ENCODE measurements around the gene CHN1.

Gene CHN1

DNA sequence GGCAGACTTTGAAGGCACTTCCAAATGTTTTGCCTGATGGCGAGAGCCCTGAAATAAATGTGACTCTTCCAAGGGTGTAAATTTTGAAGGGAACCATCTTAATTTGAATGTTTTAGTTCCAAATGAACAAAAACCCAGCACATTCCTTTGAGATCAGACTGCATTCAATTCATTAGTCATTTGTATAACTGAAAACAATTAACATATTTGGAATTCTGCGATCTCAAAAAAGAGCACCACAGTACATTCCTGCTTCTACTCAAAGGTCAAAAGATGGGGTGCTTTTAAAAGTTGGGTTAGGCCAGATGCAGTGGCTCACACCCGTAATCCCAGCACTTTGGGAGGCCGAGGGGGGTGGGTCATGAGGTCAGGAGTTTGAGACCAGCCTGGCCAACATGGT is 202.7 kb downstream of the CHN1 start:
- Histone ChIP-seq H3K36me3 (ENCODE audit: insufficient read depth) (no peaks in the 10 kb centered on the region), H3K4me2 (no peak overlapping the region), H3K9ac (no peak overlapping the region), H3K4me3 (IDR thresholded peaks at IDR 0.05; ENCODE audit: insufficient read depth, low read depth, low read length) (no peak overlapping the region), H3K79me2 (ENCODE audit: insufficient read depth, low read depth) (no peaks in the 10 kb centered on the region), H3K4me1 (ENCODE audit: low read depth, poor library complexity, severe bottlenecking) (peaks cover 5% of the 10 kb centered on the region), H4K20me1 (ENCODE audit: insufficient read depth) (no peaks in the 10 kb centered on the region), H3K27ac (no peak overlapping the region), H2AFZ (ENCODE audit: low read depth) (no peak overlapping the region), H3K27me3 (ENCODE audit: insufficient read depth, low read depth) (no peaks in the 10 kb centered on the region)
- TF ChIP-seq, protein P1, sequence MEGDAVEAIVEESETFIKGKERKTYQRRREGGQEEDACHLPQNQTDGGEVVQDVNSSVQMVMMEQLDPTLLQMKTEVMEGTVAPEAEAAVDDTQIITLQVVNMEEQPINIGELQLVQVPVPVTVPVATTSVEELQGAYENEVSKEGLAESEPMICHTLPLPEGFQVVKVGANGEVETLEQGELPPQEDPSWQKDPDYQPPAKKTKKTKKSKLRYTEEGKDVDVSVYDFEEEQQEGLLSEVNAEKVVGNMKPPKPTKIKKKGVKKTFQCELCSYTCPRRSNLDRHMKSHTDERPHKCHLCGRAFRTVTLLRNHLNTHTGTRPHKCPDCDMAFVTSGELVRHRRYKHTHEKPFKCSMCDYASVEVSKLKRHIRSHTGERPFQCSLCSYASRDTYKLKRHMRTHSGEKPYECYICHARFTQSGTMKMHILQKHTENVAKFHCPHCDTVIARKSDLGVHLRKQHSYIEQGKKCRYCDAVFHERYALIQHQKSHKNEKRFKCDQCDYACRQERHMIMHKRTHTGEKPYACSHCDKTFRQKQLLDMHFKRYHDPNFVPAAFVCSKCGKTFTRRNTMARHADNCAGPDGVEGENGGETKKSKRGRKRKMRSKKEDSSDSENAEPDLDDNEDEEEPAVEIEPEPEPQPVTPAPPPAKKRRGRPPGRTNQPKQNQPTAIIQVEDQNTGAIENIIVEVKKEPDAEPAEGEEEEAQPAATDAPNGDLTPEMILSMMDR (conservative IDR thresholded peaks at IDR 0.05; ENCODE audit: low read depth, low read length): no peak

DNA sequence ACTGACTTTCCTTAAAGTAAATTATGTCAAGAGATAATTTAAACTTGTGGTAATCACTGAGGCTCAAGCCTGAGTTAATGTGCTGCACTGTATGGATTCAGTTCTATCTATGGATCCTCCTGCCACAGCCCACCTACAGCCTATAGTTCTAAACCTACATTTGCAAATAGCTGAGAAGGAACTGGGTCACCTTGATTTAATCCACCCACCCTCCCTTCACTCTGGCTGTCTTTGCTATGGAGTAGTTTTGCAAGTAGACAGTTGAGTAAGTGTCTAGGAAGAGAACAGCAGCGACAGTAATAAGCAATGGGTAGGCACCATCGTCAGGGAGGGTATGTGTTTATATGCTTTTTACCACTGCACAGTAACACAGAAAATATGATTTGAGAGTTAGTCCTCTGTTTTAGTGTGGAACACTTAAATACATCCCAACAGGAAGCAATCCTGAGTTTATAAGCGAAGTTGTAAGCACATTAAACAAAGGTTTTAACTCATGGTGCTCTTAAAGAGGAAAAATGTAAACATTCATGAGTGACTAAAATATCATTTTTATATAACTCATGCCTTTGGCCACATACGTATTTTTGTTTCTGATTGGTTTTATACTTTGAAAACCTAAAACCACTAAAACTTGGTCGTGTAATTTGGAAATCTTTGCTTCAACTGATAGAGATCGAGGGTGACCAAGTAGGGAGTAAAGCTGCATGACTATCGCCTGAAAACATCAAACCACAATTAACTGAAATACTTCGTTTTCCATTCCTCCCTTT is 204.6 kb downstream of the CHN1 start:
- H3K36me3 ChIP-seq (ENCODE audit: insufficient read depth): no peaks in the 10 kb centered on the region
- no peaks in the 10 kb centered on the region for H4K20me1 ChIP-seq (ENCODE audit: insufficient read depth)
- no peaks in the 10 kb centered on the region for H3K79me2 ChIP-seq (ENCODE audit: insufficient read depth, low read depth)
- H3K27me3 ChIP-seq (ENCODE audit: insufficient read depth, low read depth): no peaks in the 10 kb centered on the region
- H3K27ac ChIP-seq: no peak overlapping the region
- TF ChIP-seq, protein P1 (conservative IDR thresholded peaks at IDR 0.05; ENCODE audit: low read depth, low read length): no peak
- H2AFZ ChIP-seq (ENCODE audit: low read depth): no peak overlapping the region
- H3K4me2 ChIP-seq: no peak overlapping the region
- no peak overlapping the region for H3K4me3 ChIP-seq (IDR thresholded peaks at IDR 0.05; ENCODE audit: insufficient read depth, low read depth, low read length)
- H3K4me1 ChIP-seq (ENCODE audit: low read depth, poor library complexity, severe bottlenecking): no peaks in the 10 kb centered on the region
- H3K9ac ChIP-seq: no peak overlapping the region

DNA sequence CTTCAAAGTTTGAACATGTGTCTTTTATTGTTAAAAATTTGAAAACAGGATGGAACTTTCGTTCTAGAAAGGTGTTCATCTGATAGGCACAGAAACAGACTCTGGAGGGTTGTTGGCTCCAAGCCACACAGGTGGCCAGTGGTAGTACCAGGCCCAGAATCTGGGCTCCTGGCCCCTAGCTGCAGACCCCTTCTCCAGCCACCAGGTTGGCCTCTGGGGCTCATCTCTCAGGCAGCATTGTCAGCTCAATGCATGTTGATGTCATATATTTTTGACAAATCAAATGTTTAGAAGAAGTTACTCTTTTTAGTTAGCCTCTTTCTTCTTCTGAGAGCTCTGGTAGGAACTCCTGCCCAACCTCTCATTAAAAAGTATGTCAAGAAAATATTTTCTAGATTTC is 206.4 kb downstream of the CHN1 start:
- Histone ChIP-seq H3K36me3 (ENCODE audit: insufficient read depth) (no peaks in the 10 kb centered on the region), H3K27ac (no peak overlapping the region), H3K27me3 (ENCODE audit: insufficient read depth, low read depth) (no peaks in the 10 kb centered on the region), H4K20me1 (ENCODE audit: insufficient read depth) (no peaks in the 10 kb centered on the region), H3K4me1 (ENCODE audit: low read depth, poor library complexity, severe bottlenecking) (no peaks in the 10 kb centered on the region), H3K79me2 (ENCODE audit: insufficient read depth, low read depth) (no peaks in the 10 kb centered on the region), H3K4me3 (IDR thresholded peaks at IDR 0.05; ENCODE audit: insufficient read depth, low read depth, low read length) (no peak overlapping the region), H3K4me2 (no peak overlapping the region), H2AFZ (ENCODE audit: low read depth) (no peak overlapping the region), H3K9ac (no peak overlapping the region)
- TF ChIP-seq, protein P1 (conservative IDR thresholded peaks at IDR 0.05; ENCODE audit: low read depth, low read length): no peak

DNA sequence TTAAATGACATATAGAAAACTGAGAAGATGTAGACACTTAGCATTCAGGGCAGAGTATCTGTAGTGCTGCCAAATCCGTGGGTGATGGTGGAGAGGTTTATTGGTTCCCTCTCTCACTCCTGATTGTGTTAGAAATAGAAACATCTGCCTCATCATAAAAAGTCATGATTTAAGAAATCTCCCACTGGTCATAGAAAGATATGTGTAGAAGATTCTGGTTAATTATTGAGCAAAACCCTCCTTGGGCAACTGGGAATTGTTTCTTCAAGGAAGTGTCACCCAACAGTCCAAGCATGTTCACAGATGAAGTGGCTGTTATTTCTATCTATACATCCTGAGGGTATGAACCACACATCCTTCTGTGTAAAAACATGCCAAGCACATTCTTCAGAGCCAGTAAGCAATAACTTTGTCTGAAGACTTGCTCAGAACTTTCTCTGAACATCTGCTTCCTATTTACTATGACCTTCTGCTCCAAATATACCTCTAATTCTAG is 207.4 kb downstream of the CHN1 start:
- no peaks in the 10 kb centered on the region for H3K4me1 ChIP-seq (ENCODE audit: low read depth, poor library complexity, severe bottlenecking)
- no peak overlapping the region for H3K4me2 ChIP-seq
- H3K9ac ChIP-seq: no peak overlapping the region
- H4K20me1 ChIP-seq (ENCODE audit: insufficient read depth): no peaks in the 10 kb centered on the region
- no peaks in the 10 kb centered on the region for H3K27me3 ChIP-seq (ENCODE audit: insufficient read depth, low read depth)
- H3K36me3 ChIP-seq (ENCODE audit: insufficient read depth): no peaks in the 10 kb centered on the region
- TF ChIP-seq, protein P1 (conservative IDR thresholded peaks at IDR 0.05; ENCODE audit: low read depth, low read length): no peak
- no peaks in the 10 kb centered on the region for H3K79me2 ChIP-seq (ENCODE audit: insufficient read depth, low read depth)
- no peak overlapping the region for H2AFZ ChIP-seq (ENCODE audit: low read depth)
- H3K4me3 ChIP-seq (IDR thresholded peaks at IDR 0.05; ENCODE audit: insufficient read depth, low read depth, low read length): no peak overlapping the region
- no peak overlapping the region for H3K27ac ChIP-seq

Measured in KMS-11 (cell line).